ENCODE measurements around the gene CREBZF. TPM values are rescaled to one million over a fixed set of nuclear protein-coding genes. Genes with fewer than 3 reads are reported as not detected.
"Not testable (repeated sequence)": the region's sequence is repeated elsewhere in the genome, so short reads cannot be mapped to it uniquely, and the experiment has no call there.

CREBZF gene
- total RNA-seq, 4 donors from 2014 or later, result 72.9 to 125 (median 106) TPM

DNA sequence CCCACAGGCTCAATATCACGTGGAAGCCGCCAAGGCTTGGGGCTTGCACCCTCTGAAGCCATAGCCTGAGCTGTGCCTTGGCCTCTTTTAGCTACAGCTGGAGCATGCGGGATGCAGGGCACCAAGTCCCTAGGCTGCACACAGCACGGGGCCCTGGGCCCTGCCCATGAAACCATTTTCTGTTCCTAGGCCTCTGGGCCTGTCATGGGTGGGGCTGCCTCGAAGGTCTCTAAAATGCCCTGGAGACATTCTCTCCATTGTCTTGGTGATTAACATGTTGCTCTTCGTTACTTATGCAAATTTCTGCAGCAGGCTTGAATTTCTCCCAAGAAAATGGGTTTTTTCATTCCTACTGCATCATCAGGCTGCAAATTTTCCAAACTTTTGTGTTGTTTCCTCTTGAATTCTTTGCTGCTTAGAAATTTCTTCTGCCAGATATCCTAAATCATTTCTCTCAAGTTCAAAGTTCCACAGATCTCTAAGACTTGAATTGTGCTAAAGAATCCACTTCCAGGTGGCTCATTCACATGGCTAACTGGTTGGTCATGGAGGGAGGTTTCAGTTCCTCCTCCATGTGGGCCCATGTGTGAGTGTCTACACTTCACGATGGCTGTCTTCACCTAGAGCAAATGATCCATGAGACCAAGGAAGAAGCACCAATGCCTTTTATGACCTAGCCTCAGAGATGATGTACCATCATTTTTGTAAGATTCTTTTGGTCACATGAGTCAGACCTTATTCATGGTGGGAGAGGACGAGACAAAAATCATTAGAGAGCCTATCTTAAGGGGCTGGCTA is 7.4 kb upstream of the CREBZF start:
- no peaks in the 10 kb centered on the region for H3K36me3 ChIP-seq
- H3K27me3 ChIP-seq, result no peaks in the 10 kb centered on the region
- H3K4me1 ChIP-seq, result no peaks in the 10 kb centered on the region
- DNase-seq, result no peak
- no peak for TF ChIP-seq POLR2A (IDR thresholded peaks at IDR 0.05)
- TF ChIP-seq, protein P1, sequence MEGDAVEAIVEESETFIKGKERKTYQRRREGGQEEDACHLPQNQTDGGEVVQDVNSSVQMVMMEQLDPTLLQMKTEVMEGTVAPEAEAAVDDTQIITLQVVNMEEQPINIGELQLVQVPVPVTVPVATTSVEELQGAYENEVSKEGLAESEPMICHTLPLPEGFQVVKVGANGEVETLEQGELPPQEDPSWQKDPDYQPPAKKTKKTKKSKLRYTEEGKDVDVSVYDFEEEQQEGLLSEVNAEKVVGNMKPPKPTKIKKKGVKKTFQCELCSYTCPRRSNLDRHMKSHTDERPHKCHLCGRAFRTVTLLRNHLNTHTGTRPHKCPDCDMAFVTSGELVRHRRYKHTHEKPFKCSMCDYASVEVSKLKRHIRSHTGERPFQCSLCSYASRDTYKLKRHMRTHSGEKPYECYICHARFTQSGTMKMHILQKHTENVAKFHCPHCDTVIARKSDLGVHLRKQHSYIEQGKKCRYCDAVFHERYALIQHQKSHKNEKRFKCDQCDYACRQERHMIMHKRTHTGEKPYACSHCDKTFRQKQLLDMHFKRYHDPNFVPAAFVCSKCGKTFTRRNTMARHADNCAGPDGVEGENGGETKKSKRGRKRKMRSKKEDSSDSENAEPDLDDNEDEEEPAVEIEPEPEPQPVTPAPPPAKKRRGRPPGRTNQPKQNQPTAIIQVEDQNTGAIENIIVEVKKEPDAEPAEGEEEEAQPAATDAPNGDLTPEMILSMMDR (IDR thresholded peaks at IDR 0.05), result no peak
- no peaks in the 10 kb centered on the region for H3K9me3 ChIP-seq
- H3K4me3 ChIP-seq (replicated peaks in 1 of 3), result no peak overlapping the region
- intact Hi-C loops (cut with DNase I), result no loop called here
- no peak overlapping the region for H3K27ac ChIP-seq
- 83 to 88% methylated on average over 8 of the region's 8 CpGs for WGBS, 2 donors

DNA sequence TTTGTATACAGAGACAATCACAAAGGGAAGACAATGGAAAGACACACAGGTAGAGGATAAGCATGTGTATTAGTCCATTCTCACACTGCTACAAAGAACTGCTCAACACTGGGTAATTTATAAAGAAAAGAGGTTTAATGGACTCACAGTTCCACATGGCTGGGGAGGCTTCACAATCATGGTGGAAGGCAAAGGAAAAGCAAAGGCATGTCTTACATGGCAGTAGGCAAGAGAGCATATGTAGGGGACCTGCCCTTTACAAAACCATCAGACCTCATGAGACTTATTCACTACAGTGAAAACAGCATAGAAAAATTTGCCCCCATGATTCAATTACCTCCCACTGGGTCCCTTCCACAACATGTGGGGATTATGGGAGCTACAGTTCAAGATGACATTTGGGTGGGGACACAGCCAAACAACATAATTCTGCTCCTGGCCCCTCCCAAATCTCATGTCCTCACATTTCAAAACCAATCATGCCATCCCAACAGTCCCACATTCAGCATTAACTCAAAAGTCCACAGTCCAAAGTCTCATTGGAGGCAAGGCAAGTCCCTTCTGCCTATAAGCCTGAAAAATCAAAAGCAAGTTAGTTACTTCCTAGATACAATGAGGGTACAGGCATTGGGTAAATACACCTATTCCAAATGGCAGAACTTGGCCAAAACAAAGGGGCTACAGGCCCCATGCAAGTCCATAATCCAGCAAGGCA is 6.2 kb upstream of the CREBZF start:
- H3K9me3 ChIP-seq; H3K4me1 ChIP-seq; intact Hi-C loops (cut with DNase I): not testable (repeated sequence)

GRCh38 chr11:85668157-85668556 is 3.2 kb upstream of the CREBZF start:
- no peak for DNase-seq
- Histone ChIP-seq H3K4me1 (peaks cover 1 to 6% of the 10 kb centered on the region in 2 donors), H3K36me3 (no peaks in the 10 kb centered on the region), H3K4me3 (replicated peaks in 1 of 3) (no peak overlapping the region), H3K27ac (no peak overlapping the region), H3K27me3 (no peaks in the 10 kb centered on the region), H3K9me3 (no peaks in the 10 kb centered on the region)
- WGBS, 2 donors, result 95 to 97% methylated on average over 1 of the region's 1 CpG
- no peak for TF ChIP-seq POLR2A (IDR thresholded peaks at IDR 0.05)
- TF ChIP-seq, protein P1 (IDR thresholded peaks at IDR 0.05), result no peak
- intact Hi-C loops (cut with DNase I), result no loop called here

More for the DNA sequence above, 6.2 kb upstream of the CREBZF start:
- H3K4me3 ChIP-seq (replicated peaks in 1 of 3); H3K27ac ChIP-seq; H3K36me3 ChIP-seq; DNase-seq; H3K27me3 ChIP-seq: not testable (repeated sequence)

DNA sequence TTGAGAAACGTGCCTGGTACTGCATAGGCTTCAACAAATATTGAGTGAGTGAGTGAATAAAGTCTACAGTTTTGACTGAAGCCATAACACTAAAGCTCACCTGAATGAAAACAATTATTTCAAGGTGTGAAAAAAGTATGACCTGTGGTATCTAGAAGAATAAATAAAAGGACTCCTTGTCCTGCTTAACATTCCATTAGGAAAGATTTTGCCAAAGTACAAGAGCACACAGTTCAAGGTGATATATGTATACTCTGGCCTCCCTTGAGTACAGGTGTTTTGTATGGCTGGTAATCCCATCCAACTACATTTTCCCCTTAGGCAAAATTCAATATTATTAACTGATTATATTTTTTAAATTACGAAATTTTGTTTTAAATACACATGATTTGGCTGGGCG is 1.8 kb upstream of the CREBZF start:
- H3K27me3 ChIP-seq, result no peaks in the 10 kb centered on the region
- peaks cover 7 to 11% of the 10 kb centered on the region in 2 donors for H3K4me1 ChIP-seq
- no peak for TF ChIP-seq POLR2A (IDR thresholded peaks at IDR 0.05)
- TF ChIP-seq, protein P1 (IDR thresholded peaks at IDR 0.05), result no peak
- WGBS, 2 donors, result 90 to 97% methylated on average over 3 of the region's 3 CpGs
- no peak overlapping the region for H3K4me3 ChIP-seq (replicated peaks in 1 of 3)
- no peaks in the 10 kb centered on the region for H3K36me3 ChIP-seq
- DNase-seq, result no peak
- no peaks in the 10 kb centered on the region for H3K9me3 ChIP-seq
- no peak overlapping the region for H3K27ac ChIP-seq
- intact Hi-C loops (cut with DNase I), result no loop called here

DNA sequence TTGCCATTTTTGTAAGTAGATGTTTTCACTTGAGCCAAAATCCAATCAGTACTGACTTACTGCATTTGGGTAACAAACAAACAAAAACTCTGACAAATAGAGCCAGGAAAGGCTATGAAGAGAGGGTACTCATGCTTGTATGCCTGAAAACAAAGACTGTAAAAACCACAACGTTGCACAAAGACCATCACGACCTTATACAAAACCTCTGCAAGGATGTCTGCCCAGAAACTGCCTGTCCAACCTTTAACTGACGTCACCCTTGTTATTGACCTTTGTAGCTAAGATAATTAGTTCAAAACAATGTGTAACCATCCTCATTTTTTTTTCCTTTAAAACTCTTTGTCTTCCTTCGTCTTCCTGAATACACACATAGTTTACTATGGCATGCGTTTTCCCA is 804 bp upstream of the CREBZF start:
- intact Hi-C loops (cut with DNase I), result no loop called here
- Histone ChIP-seq H3K4me3 (replicated peaks in 1 of 3) (no peak overlapping the region), H3K4me1 (peaks cover 16 to 17% of the 10 kb centered on the region in 2 donors), H3K27me3 (no peaks in the 10 kb centered on the region), H3K36me3 (no peaks in the 10 kb centered on the region), H3K27ac (peak overlapping the region in 1 of 3 donors; percentile 95), H3K9me3 (no peaks in the 10 kb centered on the region)
- no peak for DNase-seq
- no peak for TF ChIP-seq POLR2A (IDR thresholded peaks at IDR 0.05)
- TF ChIP-seq, protein P1 (IDR thresholded peaks at IDR 0.05), result no peak
- 85 to 87% methylated on average over 5 of the region's 5 CpGs for WGBS, 2 donors
